Measurements from ENCODE around the gene SYT8.

DNA sequence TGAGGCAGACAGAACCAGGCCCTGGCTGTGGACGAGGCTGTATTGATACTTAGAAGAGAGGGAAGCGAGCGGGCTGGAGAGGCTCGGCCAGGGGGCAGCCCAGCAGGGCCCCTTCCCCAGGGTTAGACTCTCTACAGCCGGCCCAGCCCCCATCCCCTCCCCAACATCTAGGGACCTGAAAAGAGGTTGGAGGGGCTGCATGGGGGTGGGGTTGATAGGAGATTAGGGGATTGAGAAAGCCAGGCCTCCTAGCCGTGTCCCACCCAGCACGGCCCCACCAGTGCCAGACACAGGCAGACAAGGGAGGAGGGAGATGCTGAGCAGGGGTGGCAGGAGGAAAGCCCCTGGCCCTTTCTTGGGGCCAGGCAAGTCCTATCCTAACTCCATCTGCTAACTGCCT lies 23.8 kb downstream of the SYT8 start:
- TF ChIP-seq EZH2 (IDR thresholded peaks at IDR 0.05; ENCODE audit: insufficient read depth, poor library complexity, severe bottlenecking) (no peak), EZH2phosphoT487 (IDR thresholded peaks at IDR 0.05; ENCODE audit: insufficient read depth, low read depth) (no peak)

Data from GM23248 (cell line).